ENCODE results near the gene EPHA10. TPM values are rescaled to one million over a fixed set of nuclear protein-coding genes. Genes with fewer than 3 reads are reported as not detected.

The EPHA10 gene
- total and polyA plus RNA-seq, 2 experiments from 2014 or later, result not detected

DNA sequence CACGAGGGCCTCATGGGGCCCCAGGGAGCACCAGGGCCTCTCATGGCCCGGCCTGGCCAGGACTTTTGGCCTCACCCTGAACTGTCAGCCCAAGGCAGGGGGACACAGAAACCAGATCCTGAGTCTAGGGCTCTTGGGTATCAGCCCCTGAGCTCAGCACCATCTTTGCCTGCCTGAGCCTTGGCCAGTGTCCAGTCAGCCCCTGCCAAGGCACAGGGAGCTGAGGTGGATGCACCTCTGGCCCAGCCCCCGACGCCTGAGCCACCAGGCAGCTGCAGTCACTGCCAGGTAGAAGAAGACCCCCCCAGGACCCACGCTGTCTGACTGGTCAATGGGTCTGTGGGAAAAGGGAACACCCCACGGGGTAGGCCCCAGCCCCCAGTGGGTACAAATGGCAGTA, 47.3 kb downstream of the EPHA10 start:
- Histone ChIP-seq H3K4me2 (ENCODE audit: unreplicated experiment) (no peak overlapping the region), H3K36me3 (ENCODE audit: low read depth) (no peaks in the 10 kb centered on the region), H4K20me1 (ENCODE audit: insufficient read depth) (no peaks in the 10 kb centered on the region), H3K4me1 (ENCODE audit: insufficient read depth) (no peaks in the 10 kb centered on the region), H3K4me3 (no peak overlapping the region), H3K9ac (no peak overlapping the region), H3K27ac (no peak overlapping the region), H3K9me3 (ENCODE audit: low read depth) (no peaks in the 10 kb centered on the region), H3K27me3 (replicated peaks; ENCODE audit: insufficient read depth) (no peaks in the 10 kb centered on the region), H3F3A (ENCODE audit: insufficient read depth) (no peaks in the 10 kb centered on the region), H3K9me2 (ENCODE audit: insufficient read depth) (no peaks in the 10 kb centered on the region), H2AFZ (no peak overlapping the region), H3K79me2 (ENCODE audit: insufficient read depth) (no peaks in the 10 kb centered on the region)
- WGBS, 2 experiments (ENCODE audit: low coverage in 1 of 2, low lambda C conversion rate in 2 of 2, missing lambda C conversion rate in 2 of 2), result 56 to 57% methylated on average over 6 of the region's 6 CpGs
- in situ Hi-C loops (cut with MboI), result no loop called here
- DNase-seq, result no peak
- no peak for TF ChIP-seq EZH2 (IDR thresholded peaks at IDR 0.05; ENCODE audit: insufficient read depth, poor library complexity, severe bottlenecking)
- no peak for TF ChIP-seq EZH2phosphoT487 (IDR thresholded peaks at IDR 0.05; ENCODE audit: insufficient read depth, low read depth)

- Histone ChIP-seq H3K79me2 (ENCODE audit: insufficient read depth) (no peaks in the 10 kb centered on the region), H3K9me3 (ENCODE audit: low read depth) (no peaks in the 10 kb centered on the region), H3F3A (ENCODE audit: insufficient read depth) (no peaks in the 10 kb centered on the region), H3K9me2 (ENCODE audit: insufficient read depth) (no peaks in the 10 kb centered on the region), H3K27ac (no peak overlapping the region), H3K27me3 (replicated peaks; ENCODE audit: insufficient read depth) (no peaks in the 10 kb centered on the region), H4K20me1 (ENCODE audit: insufficient read depth) (no peaks in the 10 kb centered on the region), H3K9ac (no peak overlapping the region), H3K4me1 (ENCODE audit: insufficient read depth) (no peaks in the 10 kb centered on the region), H3K4me3 (no peak overlapping the region), H3K4me2 (ENCODE audit: unreplicated experiment) (no peak overlapping the region), H3K36me3 (ENCODE audit: low read depth) (no peaks in the 10 kb centered on the region), H2AFZ (no peak overlapping the region)
- WGBS, 2 experiments (ENCODE audit: low coverage in 1 of 2, low lambda C conversion rate in 2 of 2, missing lambda C conversion rate in 2 of 2), result 34 to 44% methylated on average over 4 of the region's 4 CpGs
- DNase-seq, result no peak
- in situ Hi-C loops (cut with MboI), result no loop called here
- TF ChIP-seq EZH2 (IDR thresholded peaks at IDR 0.05; ENCODE audit: insufficient read depth, poor library complexity, severe bottlenecking), result no peak
- TF ChIP-seq EZH2phosphoT487 (IDR thresholded peaks at IDR 0.05; ENCODE audit: insufficient read depth, low read depth), result no peak
Measured at GRCh38 chr1:37716321-37716720, 48.6 kb downstream of the EPHA10 start.

- 68 to 70% methylated on average over 3 to 4 of the region's 4 CpGs for WGBS, 2 experiments (ENCODE audit: low coverage in 1 of 2, low lambda C conversion rate in 2 of 2, missing lambda C conversion rate in 2 of 2)
- no peaks in the 10 kb centered on the region for H3K27me3 ChIP-seq (replicated peaks; ENCODE audit: insufficient read depth)
- H3K9me2 ChIP-seq (ENCODE audit: insufficient read depth), result no peaks in the 10 kb centered on the region
- no peak overlapping the region for H3K4me2 ChIP-seq (ENCODE audit: unreplicated experiment)
- no peaks in the 10 kb centered on the region for H3F3A ChIP-seq (ENCODE audit: insufficient read depth)
- H3K27ac ChIP-seq, result no peak overlapping the region
- in situ Hi-C loops (cut with MboI), result no loop called here
- no peak overlapping the region for H3K9ac ChIP-seq
- H2AFZ ChIP-seq, result no peak overlapping the region
- H3K4me3 ChIP-seq, result no peak overlapping the region
- H3K9me3 ChIP-seq (ENCODE audit: low read depth), result no peaks in the 10 kb centered on the region
- H4K20me1 ChIP-seq (ENCODE audit: insufficient read depth), result no peaks in the 10 kb centered on the region
- H3K4me1 ChIP-seq (ENCODE audit: insufficient read depth), result no peaks in the 10 kb centered on the region
- H3K79me2 ChIP-seq (ENCODE audit: insufficient read depth), result no peaks in the 10 kb centered on the region
- DNase-seq, result no peak
- no peaks in the 10 kb centered on the region for H3K36me3 ChIP-seq (ENCODE audit: low read depth)
- TF ChIP-seq EZH2phosphoT487 (IDR thresholded peaks at IDR 0.05; ENCODE audit: insufficient read depth, low read depth) (no peak), EZH2 (IDR thresholded peaks at IDR 0.05; ENCODE audit: insufficient read depth, poor library complexity, severe bottlenecking) (no peak)
Measured at GRCh38 chr1:37714689-37715088, 50.2 kb downstream of the EPHA10 start.

DNA sequence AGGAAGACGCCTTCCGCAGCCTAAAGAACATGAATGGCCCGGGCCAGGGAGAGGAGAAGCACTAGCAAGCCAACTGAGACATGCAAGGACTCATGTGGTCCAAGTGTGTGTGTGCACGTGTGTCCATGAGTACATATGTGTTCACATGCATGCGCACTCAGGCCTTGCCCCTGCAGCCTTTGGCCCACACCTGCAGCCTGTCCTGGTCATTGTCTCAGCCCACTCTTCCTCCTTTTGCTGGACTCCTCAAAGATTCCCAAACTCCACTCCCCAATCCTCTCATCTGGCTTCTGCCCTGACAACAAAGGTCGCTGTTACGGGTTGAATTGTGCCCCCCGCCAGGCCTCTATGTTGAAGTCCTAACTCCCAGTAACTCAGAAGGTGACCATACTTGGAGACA, 50.7 kb downstream of the EPHA10 start:
- Histone ChIP-seq H2AFZ (no peak overlapping the region), H3K79me2 (ENCODE audit: insufficient read depth) (no peaks in the 10 kb centered on the region), H3K27ac (no peak overlapping the region), H3K9me3 (ENCODE audit: low read depth) (no peaks in the 10 kb centered on the region), H4K20me1 (ENCODE audit: insufficient read depth) (no peaks in the 10 kb centered on the region), H3K36me3 (ENCODE audit: low read depth) (no peaks in the 10 kb centered on the region; the same call in 1 of the 2 replicates), H3K9me2 (ENCODE audit: insufficient read depth) (no peaks in the 10 kb centered on the region), H3K27me3 (replicated peaks; ENCODE audit: insufficient read depth) (no peaks in the 10 kb centered on the region), H3F3A (ENCODE audit: insufficient read depth) (no peaks in the 10 kb centered on the region), H3K4me3 (no peak overlapping the region), H3K9ac (no peak overlapping the region), H3K4me2 (ENCODE audit: unreplicated experiment) (no peak overlapping the region), H3K4me1 (ENCODE audit: insufficient read depth) (no peaks in the 10 kb centered on the region)
- no peak for DNase-seq
- TF ChIP-seq EZH2 (IDR thresholded peaks at IDR 0.05; ENCODE audit: insufficient read depth, poor library complexity, severe bottlenecking), result no peak
- in situ Hi-C loops (cut with MboI), result no loop called here
- 78 to 93% methylated on average over 8 of the region's 8 CpGs for WGBS, 2 experiments (ENCODE audit: low coverage in 1 of 2, low lambda C conversion rate in 2 of 2, missing lambda C conversion rate in 2 of 2)

GRCh38 chr1:37708471-37708870, 56.4 kb downstream of the EPHA10 start:
- no peak for DNase-seq
- Histone ChIP-seq H2AFZ (no peak overlapping the region), H3K9ac (no peak overlapping the region), H3K9me2 (ENCODE audit: insufficient read depth) (no peaks in the 10 kb centered on the region), H3K9me3 (ENCODE audit: low read depth) (no peaks in the 10 kb centered on the region), H3K79me2 (ENCODE audit: insufficient read depth) (no peaks in the 10 kb centered on the region), H3K36me3 (ENCODE audit: low read depth) (no peaks in the 10 kb centered on the region; the same call in 1 of the 2 replicates), H3K4me2 (ENCODE audit: unreplicated experiment) (no peak overlapping the region), H3K4me3 (no peak overlapping the region), H3K27me3 (replicated peaks; ENCODE audit: insufficient read depth) (no peaks in the 10 kb centered on the region), H4K20me1 (ENCODE audit: insufficient read depth) (no peaks in the 10 kb centered on the region), H3F3A (ENCODE audit: insufficient read depth) (peaks cover 15% of the 10 kb centered on the region; the same call in 1 of the 2 replicates), H3K4me1 (ENCODE audit: insufficient read depth) (peaks cover 11% of the 10 kb centered on the region), H3K27ac (no peak overlapping the region)
- TF ChIP-seq EZH2phosphoT487 (IDR thresholded peaks at IDR 0.05; ENCODE audit: insufficient read depth, low read depth) (no peak), EZH2 (IDR thresholded peaks at IDR 0.05; ENCODE audit: insufficient read depth, poor library complexity, severe bottlenecking) (no peak)
- WGBS, 2 experiments (ENCODE audit: low coverage in 1 of 2, low lambda C conversion rate in 2 of 2, missing lambda C conversion rate in 2 of 2), result 83 to 89% methylated on average over 4 of the region's 4 CpGs
- in situ Hi-C loops (cut with MboI), result no loop called here
